Neural cell (in vitro differentiated cells): ENCODE data around the gene SCYL3. TPM values are rescaled to one million over a fixed set of nuclear protein-coding genes. Genes with fewer than 3 reads are reported as not detected.

ENCODE experiments used
- H2AFZ ChIP-seq: fragments of 200-600, 300-800 bp; sonication (generic), shearing (Covaris generic); 2 replicates; pipeline ENCODE4 v1.6.0; 2014; ENCODE audit warnings: low read depth, mild to moderate bottlenecking, antibody characterized with exemption, low read length, moderate library complexity
- H3F3A ChIP-seq: fragments of 200-600 bp; shearing (Covaris generic); 2 replicates; pipeline ENCODE4 v1.6.1; 2016; ENCODE audit warnings: mild to moderate bottlenecking, moderate library complexity, mixed read lengths, antibody characterized with exemption, low read length; ENCODE audit not compliant: insufficient read depth, poor library complexity, severe bottlenecking
- H3K27ac ChIP-seq: fragments of 200-600, 300-800 bp; sonication (generic), shearing (Covaris generic); 2 replicates; pipeline ENCODE4 v1.5.1; 2014; ENCODE audit warnings: mild to moderate bottlenecking, low read length, moderate library complexity
- H3K27me3 ChIP-seq: fragments of 300-800, 200-600 bp; sonication (generic), shearing (Covaris generic); 2 replicates; pipeline ENCODE4 v1.6.0; 2014; ENCODE audit warnings: mild to moderate bottlenecking, low read depth, low read length, moderate library complexity; ENCODE audit not compliant: insufficient read depth
- H3K36me3 ChIP-seq: fragments of 300-800, 200-600 bp; sonication (generic), shearing (Covaris generic); 2 replicates; pipeline ENCODE4 v1.5.1; 2014; ENCODE audit warnings: mild to moderate bottlenecking, antibody characterized with exemption, low read length, moderate library complexity; ENCODE audit not compliant: insufficient read depth
- H3K4me2 ChIP-seq: fragments of 300-800, 200-600 bp; sonication (generic), shearing (Covaris generic); 2 replicates; pipeline ENCODE4 v1.6.0; 2014; ENCODE audit warnings: mild to moderate bottlenecking, low read length
- H3K4me3 ChIP-seq: fragments of 300-800, 200-600 bp; sonication (generic), shearing (Covaris generic); 2 replicates; pipeline ENCODE4 v1.5.1; 2014; ENCODE audit warnings: mild to moderate bottlenecking, low read length, moderate library complexity
- H3K79me2 ChIP-seq: fragments of 200-600 bp; shearing (Covaris generic); replicated peaks from 2 replicates; pipeline ENCODE4 v1.6.0; 2014; ENCODE audit warnings: mild to moderate bottlenecking, low read length, moderate library complexity; ENCODE audit not compliant: insufficient read depth
- H3K9ac ChIP-seq: fragments of 300-800, 200-600 bp; sonication (generic), shearing (Covaris generic); 2 replicates; pipeline ENCODE4 v1.6.1; 2016; ENCODE audit warnings: mild to moderate bottlenecking, low read length, mixed read lengths
- H3K9me2 ChIP-seq: fragments of 200-600 bp; shearing (Covaris generic); 2 replicates; pipeline ENCODE4 v1.6.1; 2016; ENCODE audit warnings: mild to moderate bottlenecking, low read length, mixed read lengths; ENCODE audit not compliant: insufficient read depth
- H3K9me3 ChIP-seq: fragments of 200-600, 300-800 bp; sonication (generic), shearing (Covaris generic); 2 replicates; pipeline ENCODE4 v1.6.1; 2016; ENCODE audit warnings: mild to moderate bottlenecking, mixed run types, low read length, moderate library complexity, mixed read lengths
- H4K20me1 ChIP-seq: fragments of 200-600 bp; shearing (Covaris generic); 2 replicates; pipeline ENCODE4 v1.6.1; 2016; ENCODE audit warnings: mild to moderate bottlenecking, mixed run types; ENCODE audit not compliant: insufficient read depth
- CTCF ChIP-seq: fragments of 450-650 bp; IDR thresholded peaks from 2 replicates; pipeline ENCODE4 v1.5.1; 2014; ENCODE audit warnings: antibody characterized with exemption, mild to moderate bottlenecking, moderate library complexity; ENCODE audit not compliant: poor library complexity, severe bottlenecking
- EP300 ChIP-seq: fragments of 450-650 bp; conservative IDR thresholded peaks from 2 replicates; pipeline ENCODE4 v1.6.1; 2014; ENCODE audit warnings: antibody characterized with exemption, mild to moderate bottlenecking, moderate library complexity; ENCODE audit not compliant: poor library complexity, severe bottlenecking
- EZH2 ChIP-seq: fragments of 200-600, 300-800 bp; shearing (Covaris generic), sonication (generic); IDR thresholded peaks from 2 replicates; pipeline ENCODE4 v1.6.1; 2014; ENCODE audit warnings: antibody characterized with exemption, low read length, borderline replicate concordance, mild to moderate bottlenecking; ENCODE audit not compliant: insufficient read depth, poor library complexity, severe bottlenecking
- MXI1 ChIP-seq: fragments of 450-650 bp; conservative IDR thresholded peaks from 2 replicates; pipeline ENCODE4 v1.6.1; 2014; ENCODE audit warnings: antibody characterized with exemption, mild to moderate bottlenecking; ENCODE audit not compliant: poor library complexity, severe bottlenecking
- POLR2AphosphoS5 ChIP-seq: IDR thresholded peaks from 2 replicates; pipeline ENCODE4 v1.6.1; 2012
- RAD21 ChIP-seq: fragments of 450-650 bp; conservative IDR thresholded peaks from 2 replicates; pipeline ENCODE4 v1.6.1; 2014; ENCODE audit warnings: antibody characterized with exemption, mild to moderate bottlenecking, moderate library complexity
- REST ChIP-seq: IDR thresholded peaks from 2 replicates; pipeline ENCODE4 v1.6.1; 2012; ENCODE audit warnings: borderline replicate concordance
- SMC3 ChIP-seq: fragments of 450-650 bp; conservative IDR thresholded peaks from 2 replicates; pipeline ENCODE4 v1.6.1; 2014; ENCODE audit warnings: antibody characterized with exemption, mild to moderate bottlenecking, moderate library complexity; ENCODE audit not compliant: poor library complexity
- TAF1 ChIP-seq: IDR thresholded peaks from 2 replicates; pipeline ENCODE4 v1.6.1; 2012; ENCODE audit warnings: low read depth
- polyA plus RNA-seq: library from polyadenylated mRNA; depleted of rRNA; stranded (reverse); fragments of >200 nt; gene quantifications from 2 replicates; pipeline ENCODE4 v1.2.3, GENCODE V29; 2014

Gene SCYL3
- polyA plus RNA-seq, 1 donor from 2014 or later, result 13.1 TPM

GRCh38 chr1:169931795-169932231 is 38.1 kb upstream of the SCYL3 start:
- H2AFZ ChIP-seq, result no peak overlapping the region
- H3K79me2 ChIP-seq, result no peaks in the 10 kb centered on the region
- H3K4me2 ChIP-seq, result no peak overlapping the region
- no peaks in the 10 kb centered on the region for H3K36me3 ChIP-seq
- no peaks in the 10 kb centered on the region for H3K9me3 ChIP-seq
- H4K20me1 ChIP-seq, result no peaks in the 10 kb centered on the region
- H3K27ac ChIP-seq, result no peak overlapping the region
- TF ChIP-seq TAF1 (no peak), MXI1 (no peak), EZH2 (no peak), CTCF (no peak)
- no peak overlapping the region for H3K9ac ChIP-seq
- H3K4me3 ChIP-seq, result no peak overlapping the region
- no peaks in the 10 kb centered on the region for H3F3A ChIP-seq
- H3K9me2 ChIP-seq, result no peaks in the 10 kb centered on the region
- H3K27me3 ChIP-seq, result no peaks in the 10 kb centered on the region

- TF ChIP-seq SMC3 (no peak), EZH2 (no peak), EP300 (no peak), MXI1 (no peak), TAF1 (no peak), CTCF (no peak), POLR2AphosphoS5 (no peak), REST (no peak), RAD21 (no peak)
These were observed 35.5 kb upstream of the SCYL3 start for GRCh38 chr1:169929210-169929526.

More at GRCh38 chr1:169929210-169929526, 35.5 kb upstream of the SCYL3 start:
- H3K79me2 ChIP-seq, result no peaks in the 10 kb centered on the region
- no peaks in the 10 kb centered on the region for H4K20me1 ChIP-seq
- H3K27ac ChIP-seq, result no peak overlapping the region
- H3K4me2 ChIP-seq, result no peak overlapping the region
- H2AFZ ChIP-seq, result no peak overlapping the region
- no peaks in the 10 kb centered on the region for H3K27me3 ChIP-seq
- no peaks in the 10 kb centered on the region for H3F3A ChIP-seq
- no peak overlapping the region for H3K9ac ChIP-seq
- H3K36me3 ChIP-seq, result no peaks in the 10 kb centered on the region
- H3K9me3 ChIP-seq, result no peaks in the 10 kb centered on the region
- no peak overlapping the region for H3K4me3 ChIP-seq
- no peaks in the 10 kb centered on the region for H3K9me2 ChIP-seq
